HepG2 (cell line): ENCODE measurements around the gene ABRACL. TPM values are rescaled to one million over a fixed set of nuclear protein-coding genes. Genes with fewer than 3 reads are reported as not detected.

Experiments used
- ATAC-seq: fragments of 200-7000 bp; cut with Tn5 transposase; 3 replicates; pipeline ENCODE4 v1.9.1; 2020; ENCODE audit warnings: mild to moderate bottlenecking, moderate library complexity
- BruUV-seq: library from RNA; stranded (reverse); fragments of 400-500 nt; replicated peaks from 2 replicates; lab custom pipeline; 2021; lab: Mats Ljungman, UMichigan
- CTCF ChIA-PET: fragments of 300-600 bp; formaldehyde crosslinking; extraction: SDS; loops from one replicate; lab custom pipeline; 2021; ENCODE audit warnings: low total read pairs, inconsistent platforms, low intra/inter-chr PET ratio; lab: Yijun Ruan, JAX
- POLR2A ChIA-PET: fragments of 350-600 bp; sonication (Branson Sonifier 250); formaldehyde crosslinking; loops from one replicate; lab custom pipeline; 2020; ENCODE audit warnings: antibody characterized with exemption, inconsistent platforms; lab: Yijun Ruan, JAX
- DNase-seq: peaks from one replicate; pipeline ENCODE4 v3.0.0-alpha.2; 2015; ENCODE audit warnings: low spot score
- FAIRE-seq: peaks from 3 replicates; lab custom pipeline; 2011; peaks lifted over from hg19 to GRCh38; lab: Jason Lieb, UNC
- H2AFZ ChIP-seq: one replicate; pipeline ENCODE4 v1.6.1; 2011; ENCODE audit warnings: low read length, inconsistent platforms
- H3K27ac ChIP-seq: fragments of 300-600 bp; 3 replicates; pipeline ENCODE4 v1.8.0; 2011; ENCODE audit warnings: mixed run types, mild to moderate bottlenecking, mixed read lengths, low read length, inconsistent platforms; ENCODE audit not compliant: insufficient read depth; ENCODE audit errors: extremely low read length
- H3K27me3 ChIP-seq, 2 experiments: fragments of 200-600 bp in 1 of 2; 2 replicates in 1 of 2; 3 replicates in 1 of 2; pipeline versions ENCODE4 v1.6.0 to v1.8.0; 2011; ENCODE audit warnings: low read length in 2 of 2, mild to moderate bottlenecking in 2 of 2, moderate library complexity in 2 of 2, inconsistent platforms in 1 of 2; ENCODE audit not compliant: insufficient read depth in 2 of 2, control insufficient read depth in 1 of 2
- H3K36me3 ChIP-seq, 2 experiments: fragments of 200-600 bp in 1 of 2; replicated peaks in 1 of 2; 2 replicates in 1 of 2; 3 replicates in 1 of 2; pipeline versions ENCODE4 v1.5.1 to v1.8.0; 2011; ENCODE audit warnings: low read length in 2 of 2, inconsistent platforms in 1 of 2; ENCODE audit not compliant: insufficient read depth in 2 of 2, control insufficient read depth in 1 of 2
- H3K4me1 ChIP-seq: 2 replicates; pipeline ENCODE4 v1.5.1; 2012; ENCODE audit warnings: low read length, inconsistent platforms; ENCODE audit not compliant: insufficient read depth
- H3K4me2 ChIP-seq: 2 replicates; pipeline ENCODE4 v1.6.0; 2011; ENCODE audit warnings: low read depth, low read length, inconsistent platforms
- H3K4me3 ChIP-seq, 3 experiments: fragments of 200-600 bp in 1 of 3; sonication (generic), shearing (Covaris generic) in 1 of 3; replicated peaks in 1 of 3; 2 replicates each; pipeline ENCODE4 v1.5.1; 2011 to 2016; ENCODE audit warnings: low read length in 3 of 3, inconsistent platforms in 2 of 3, low read depth in 2 of 3, mild to moderate bottlenecking in 2 of 3, control low read depth in 1 of 3, mixed read lengths in 1 of 3; ENCODE audit not compliant: insufficient read depth in 1 of 3
- H3K79me2 ChIP-seq: one replicate; pipeline ENCODE4 v1.6.1; 2011; ENCODE audit warnings: low read length, inconsistent platforms; ENCODE audit not compliant: insufficient read depth
- H3K9ac ChIP-seq: 2 replicates; pipeline ENCODE4 v1.6.0; 2011; ENCODE audit warnings: mild to moderate bottlenecking, low read depth, low read length, inconsistent platforms; ENCODE audit not compliant: insufficient read depth
- H3K9me3 ChIP-seq: 2 replicates; pipeline ENCODE4 v1.5.1; 2012; ENCODE audit warnings: mild to moderate bottlenecking, low read length
- H4K20me1 ChIP-seq: 2 replicates; pipeline ENCODE4 v1.6.0; 2011; ENCODE audit warnings: inconsistent platforms, mild to moderate bottlenecking, low read length, moderate library complexity; ENCODE audit not compliant: insufficient read depth
- FLYWCH1 ChIP-seq: sonication (generic); formaldehyde crosslinking; IDR thresholded peaks from 2 replicates; pipeline ENCODE4 v1.8.1; 2023; ENCODE audit warnings: mild to moderate bottlenecking, missing genetic modification reagents
- MLXIP ChIP-seq: sonication (generic); formaldehyde crosslinking; IDR thresholded peaks from 2 replicates; pipeline ENCODE4 v1.9.0; 2021; ENCODE audit warnings: missing genetic modification reagents, borderline replicate concordance
- POLR2A ChIP-seq, 2 experiments: IDR thresholded peaks; 2 replicates each; pipeline ENCODE4 v1.6.1; 2011; ENCODE audit warnings: low read depth in 2 of 2, low read length in 2 of 2, mild to moderate bottlenecking in 1 of 2, moderate library complexity in 1 of 2; ENCODE audit not compliant: insufficient read depth in 1 of 2
- RAD51 ChIP-seq: fragments of 450-650 bp; IDR thresholded peaks from 2 replicates; pipeline ENCODE4 v1.6.1; 2016; ENCODE audit warnings: borderline replicate concordance
- ZBTB46 ChIP-seq: sonication (generic); formaldehyde crosslinking; IDR thresholded peaks from 2 replicates; pipeline ENCODE4 v1.4.0; 2020; ENCODE audit warnings: mild to moderate bottlenecking, missing genetic modification reagents, borderline replicate concordance
- ZKSCAN1 ChIP-seq: fragments of 150-350 bp; IDR thresholded peaks from 2 replicates; pipeline ENCODE4 v1.6.1; 2014; ENCODE audit warnings: low read length
- ZNF432 ChIP-seq: sonication (generic); formaldehyde crosslinking; IDR thresholded peaks from 2 replicates; pipeline ENCODE4 v1.5.0; 2020; ENCODE audit warnings: missing genetic modification reagents, mild to moderate bottlenecking, borderline replicate concordance
- ZNF850 ChIP-seq: sonication (generic); formaldehyde crosslinking; conservative IDR thresholded peaks from 2 replicates; pipeline ENCODE4 v1.9.0; 2021; ENCODE audit warnings: mild to moderate bottlenecking, missing genetic modification reagents
- WGBS: methylation state at CpG from one replicate; pipeline ENCODE4 v1.1.6; 2017; ENCODE audit warnings: low lambda C conversion rate; 5-methylcytosine and 5-hydroxymethylcytosine counted together
- in situ Hi-C: cut with HindIII; loops from 2 replicates; pipeline ENCODE4 v1.10.0; 2017; ENCODE audit warnings: low pct_unique_long_range_greater_than_20kb; ENCODE audit not compliant: extremely low pct_ligation_motif_present
- intact Hi-C: fragments of 100-400 bp; cut with micrococcal nuclease; formaldehyde crosslinking; loops from one replicate; pipeline ENCODE4 v1.10.0; 2022; ENCODE audit not compliant: unreplicated experiment
- polyA plus RNA-seq, 8 experiments: library from polyadenylated mRNA; depleted of rRNA in 3 of 8; stranded (reverse) in 7 of 8; unstranded in 1 of 8; fragments of >200 nt; fragmentation: Illumina TruSeq in 4 of 8; extraction: Trizol in 4 of 8; gene quantifications; 2 replicates each; pipeline versions ENCODE4 v1.2.1 to v1.2.3, GENCODE V29; 2011 to 2016; ENCODE audit warnings: low read depth in 4 of 8, missing spikeins in 1 of 8, mixed read lengths in 1 of 8; ENCODE audit not compliant: insufficient read depth in 1 of 8
- total RNA-seq, 5 experiments: library from RNA; depleted of rRNA; stranded (reverse); fragments of >200 nt; fragmentation: Illumina TruSeq; extraction: Trizol; gene quantifications; 2 replicates each; pipeline ENCODE4 v1.2.3, GENCODE V29; 2016; ENCODE audit warnings: low read depth in 1 of 5

Gene ABRACL
- total and polyA plus RNA-seq, 2 of the 13 experiments (the other 11 are each of a cell fraction or from before 2014, with no cell fraction given): 1.4 to 5.4 TPM

- TF ChIP-seq ZNF432 (CRISPR knock-in tag): no peak
- no peak for TF ChIP-seq ZBTB46 (CRISPR knock-in tag)
- no peak for TF ChIP-seq FLYWCH1 (CRISPR knock-in tag)
- TF ChIP-seq RAD51: no peak
- no peak for TF ChIP-seq POLR2A (IDR thresholded peaks at IDR 0.05; ENCODE audit: insufficient read depth in 1 of 2, low read depth in 2 of 2, low read length in 2 of 2)
- TF ChIP-seq ZNF850 (CRISPR knock-in tag): no peak
- TF ChIP-seq MLXIP: no peak
- no peak for TF ChIP-seq ZKSCAN1
- Histone ChIP-seq H3K36me3 (no peaks in the 10 kb centered on the region), H3K27ac (no peak overlapping the region), H3K79me2 (no peaks in the 10 kb centered on the region), H2AFZ (no peak overlapping the region), H3K9me3 (no peaks in the 10 kb centered on the region), H4K20me1 (no peaks in the 10 kb centered on the region), H3K4me2 (no peak overlapping the region), H3K4me3 (no peak overlapping the region), H3K27me3 (peaks cover 0 to 9% of the 10 kb centered on the region in 2 experiments; a peak in 1 of 5 replicates), H3K4me1 (no peaks in the 10 kb centered on the region), H3K9ac (no peak overlapping the region)
- BruUV-seq: no TSS peak
- no peak for DNase-seq
- FAIRE-seq: no peak
- in situ Hi-C loops: no loop called here
- POLR2A ChIA-PET: no interaction called here
- CTCF ChIA-PET: no interaction called here
- intact Hi-C loops: no loop called here
- 2% methylated on average over 3 of the region's 3 CpGs for WGBS
- ATAC-seq: no peak
Observed at GRCh38 chr6:139058029-139058428, 29.5 kb downstream of the ABRACL start.
